GM21825 (cell line): ENCODE measurements around the gene HLA-E.

ENCODE experiments used
- ATAC-seq: cut with Tn5 transposase; IDR thresholded peaks from one replicate; pipeline ENCODE4 v1.9.1; 2021; ENCODE audit warnings: mild to moderate bottlenecking, moderate library complexity; ENCODE audit not compliant: unreplicated experiment

Gene HLA-E

GRCh38 chr6:30533460-30534294 lies 44.4 kb downstream of the HLA-E start:
- ATAC-seq, result no peak

- ATAC-seq, result no peak
These were observed 48.6 kb downstream of the HLA-E start for GRCh38 chr6:30537931-30538330.

GRCh38 chr6:30541515-30542403 lies 52.5 kb downstream of the HLA-E start:
- ATAC-seq, result peak; percentile 55

- no peak for ATAC-seq
These were observed 53.1 kb downstream of the HLA-E start for GRCh38 chr6:30542404-30542725.

- ATAC-seq, result no peak
These were observed 53.6 kb downstream of the HLA-E start for GRCh38 chr6:30542915-30543314.
